GM19455 (cell line): ENCODE results near the gene EIF5B.

Experiments
- ATAC-seq: cut with Tn5 transposase; IDR thresholded peaks from one replicate; pipeline ENCODE4 v1.9.1; 2021; ENCODE audit not compliant: unreplicated experiment

The EIF5B gene

GRCh38 chr2:99404039-99404796 lies 67.0 kb downstream of the EIF5B start:
- no peak for ATAC-seq

- ATAC-seq, result no peak
Measured at GRCh38 chr2:99404797-99405669, 67.8 kb downstream of the EIF5B start.

- ATAC-seq, result no peak
Measured at GRCh38 chr2:99406137-99406536, 68.9 kb downstream of the EIF5B start.

- no peak for ATAC-seq
Measured at GRCh38 chr2:99410276-99410675, 73.1 kb downstream of the EIF5B start.

GRCh38 chr2:99414566-99414965 lies 77.4 kb downstream of the EIF5B start:
- ATAC-seq, result no peak

GRCh38 chr2:99417396-99417795 lies 80.2 kb downstream of the EIF5B start:
- ATAC-seq, result no peak

- no peak for ATAC-seq
Measured at GRCh38 chr2:99420031-99420430, 82.8 kb downstream of the EIF5B start.

GRCh38 chr2:99420751-99421299 lies 83.6 kb downstream of the EIF5B start:
- ATAC-seq, result no peak

- no peak for ATAC-seq
Measured at GRCh38 chr2:99421469-99421868, 84.3 kb downstream of the EIF5B start.

- no peak for ATAC-seq
Measured at GRCh38 chr2:99422599-99422998, 85.4 kb downstream of the EIF5B start.

GRCh38 chr2:99424371-99424770 lies 87.2 kb downstream of the EIF5B start:
- no peak for ATAC-seq

- ATAC-seq, result no peak
Measured at GRCh38 chr2:99425022-99425421, 87.8 kb downstream of the EIF5B start.

GRCh38 chr2:99430614-99431291 lies 93.6 kb downstream of the EIF5B start:
- no peak for ATAC-seq

- no peak for ATAC-seq
Measured at GRCh38 chr2:99431587-99432275, 94.5 kb downstream of the EIF5B start.

- no peak for ATAC-seq
Measured at GRCh38 chr2:99433340-99433739, 96.2 kb downstream of the EIF5B start.

GRCh38 chr2:99436874-99437273 lies 99.7 kb downstream of the EIF5B start:
- no peak for ATAC-seq

GRCh38 chr2:99439971-99440505 lies 102.8 kb downstream of the EIF5B start:
- ATAC-seq, result no peak

GRCh38 chr2:99442837-99443236 lies 105.6 kb downstream of the EIF5B start:
- no peak for ATAC-seq

GRCh38 chr2:99444222-99444621 lies 107.0 kb downstream of the EIF5B start:
- ATAC-seq, result no peak

GRCh38 chr2:99445065-99445464 lies 107.9 kb downstream of the EIF5B start:
- no peak for ATAC-seq
